T-cell (primary cell): Measurements from ENCODE around the gene TTF2. TPM values are rescaled to one million over a fixed set of nuclear protein-coding genes. Genes with fewer than 3 reads are reported as not detected.
A peak's percentile ranks its signal among the peaks of the same experiment; 100 is the strongest.

Experiments
- ATAC-seq, 4 experiments: fragments of 200-7000 bp in 3 of 4; fragments of 150-1000 bp in 1 of 4; cut with Tn5 transposase; replicated peaks in 1 of 4; 1 replicate in 3 of 4; 2 replicates in 1 of 4; pipeline ENCODE4 v1.10.0; 2021; ENCODE audit warnings: moderate library complexity in 3 of 4, mild to moderate bottlenecking in 2 of 4, moderate number of reproducible peaks in 1 of 4
- CTCF ChIA-PET, 2 donors: fragments of 300-600 bp; sonication (Branson Sonifier 250); formaldehyde crosslinking; loops; one replicate each; lab custom pipeline; 2022; ENCODE audit warnings: antibody characterized with exemption in 2 of 2; lab: Charles Lee
- POLR2A ChIA-PET, 2 donors: fragments of 300-600 bp; sonication (Branson Sonifier 250); formaldehyde crosslinking; loops; one replicate each; lab custom pipeline; 2022; ENCODE audit warnings: antibody characterized with exemption in 2 of 2; lab: Charles Lee
- DNase-seq, 35 experiments: peaks; one replicate each; pipeline versions ENCODE4 v3.0.0 to v3.0.0-alpha.2; 2013 to 2023
- H3K27ac ChIP-seq: one replicate; pipeline ENCODE4 v1.5.1; 2013; ENCODE audit warnings: low read length
- H3K27me3 ChIP-seq, 2 experiments: replicated peaks in 1 of 2; 1 replicate in 1 of 2; 2 replicates in 1 of 2; pipeline versions ENCODE4 v1.6.1 to v1.7.0; 2013; ENCODE audit warnings: low read length in 1 of 2, mixed read lengths in 1 of 2; ENCODE audit not compliant: control insufficient read depth in 2 of 2, insufficient read depth in 2 of 2; ENCODE audit errors: extremely low read depth in 1 of 2
- H3K36me3 ChIP-seq, 2 donors: 1 replicate in 1 of 2; 2 replicates in 1 of 2; pipeline versions ENCODE4 v1.6.1 to v1.7.0; 2013; ENCODE audit warnings: low read length in 1 of 2; ENCODE audit not compliant: control insufficient read depth in 2 of 2, insufficient read depth in 1 of 2; ENCODE audit errors: extremely low read depth in 1 of 2
- H3K4me1 ChIP-seq, 2 experiments: 1 replicate in 1 of 2; 2 replicates in 1 of 2; pipeline versions ENCODE4 v1.6.1 to v1.7.0; 2013; ENCODE audit warnings: low read length in 2 of 2, mixed read lengths in 1 of 2; ENCODE audit not compliant: insufficient read depth in 2 of 2, control insufficient read depth in 1 of 2; ENCODE audit errors: extremely low read depth in 1 of 2
- H3K4me3 ChIP-seq, 2 donors: 1 replicate in 1 of 2; 2 replicates in 1 of 2; pipeline versions ENCODE4 v1.5.1 to v1.7.0; 2013; ENCODE audit warnings: mild to moderate bottlenecking in 2 of 2, low read length in 1 of 2, moderate library complexity in 1 of 2; ENCODE audit not compliant: control insufficient read depth in 1 of 2; ENCODE audit errors: extremely low read depth in 1 of 2
- H3K9me3 ChIP-seq: 2 replicates; pipeline ENCODE4 v1.7.0; 2013
- H3K27ac Mint-ChIP-seq, 2 donors: one replicate each; pipeline ENCODE4 v1.8.0; 2020 to 2021; ENCODE audit warnings: mild to moderate bottlenecking in 2 of 2, mixed read lengths in 2 of 2
- H3K27me3 Mint-ChIP-seq, 2 donors: one replicate each; pipeline ENCODE4 v1.8.0; 2021 to 2022; ENCODE audit warnings: mixed read lengths in 2 of 2
- H3K36me3 Mint-ChIP-seq: one replicate; pipeline ENCODE4 v1.8.0; 2021; ENCODE audit warnings: mixed read lengths
- H3K4me1 Mint-ChIP-seq, 3 donors: one replicate each; pipeline ENCODE4 v1.8.0; 2020 to 2022; ENCODE audit warnings: mixed read lengths in 3 of 3, mild to moderate bottlenecking in 1 of 3
- H3K4me3 Mint-ChIP-seq, 3 donors: one replicate each; pipeline ENCODE4 v1.8.0; 2020 to 2022; ENCODE audit warnings: mild to moderate bottlenecking in 3 of 3, mixed read lengths in 3 of 3, moderate library complexity in 3 of 3
- H3K9me3 Mint-ChIP-seq, 3 donors: one replicate each; pipeline ENCODE4 v1.8.0; 2020 to 2022; ENCODE audit warnings: mixed read lengths in 3 of 3
- WGBS: methylation state at CpG from one replicate; pipeline ENCODE4 v1.1.5; 2013; ENCODE audit warnings: missing lambda C conversion rate; ENCODE audit not compliant: insufficient coverage; 5-methylcytosine and 5-hydroxymethylcytosine counted together
- total RNA-seq, 35 experiments: library from RNA in 6 of 35; stranded (reverse) in 6 of 35; fragments of 120-200 nt in 1 of 35; gene quantifications; one replicate each; pipeline versions ENCODE4 v1.2.1 to v1.2.4 and lab custom pipeline; 2013 to 2026

The TTF2 gene
- total RNA-seq, 5 donors from 2014 or later (not counting 1 experiment from before 2014, with no cell fraction given): 26.7 to 37.1 (median 33.8) TPM

GRCh38 chr1:117120774-117121588 is 60.9 kb downstream of the TTF2 start:
- no peaks in the 10 kb centered on the region for H3K9me3 ChIP-seq
- WGBS: 21% methylated on average over 27 of the region's 29 CpGs
- no peak overlapping the region for H3K27ac ChIP-seq
- H3K36me3 Mint-ChIP-seq: no peaks in the 10 kb centered on the region
- CTCF ChIA-PET: interaction anchor here (0.6 to 2.0 kb wide), 2 partner anchors 8 to 54 kb away, joined by 10 to 17 read pairs; no protein-coding TSS in a partner anchor
- DNase-seq (peak in 7 of 35 experiments; percentile 2 to 36 (median 8)), ATAC-seq (peak in 2 of 4 experiments; percentile 42 to 46)
- no peaks in the 10 kb centered on the region for H3K9me3 Mint-ChIP-seq
- H3K4me3 Mint-ChIP-seq: peak overlapping the region; percentile 80 to 83 (median 80)
- peaks cover 0 to 3% of the 10 kb centered on the region in 2 donors for H3K27me3 Mint-ChIP-seq
- POLR2A ChIA-PET: no interaction called here
- H3K4me1 ChIP-seq: peaks cover 0 to 15% of the 10 kb centered on the region in 2 experiments
- peaks cover 0 to 12% of the 10 kb centered on the region in 2 experiments for H3K27me3 ChIP-seq
- H3K4me3 ChIP-seq: peak overlapping the region; percentile 46 to 88
- H3K36me3 ChIP-seq: no peaks in the 10 kb centered on the region
- H3K4me1 Mint-ChIP-seq: peaks cover 6% of the 10 kb centered on the region in 3 donors
- no peak overlapping the region for H3K27ac Mint-ChIP-seq

GRCh38 chr1:117121589-117122329 is 61.6 kb downstream of the TTF2 start, which contains the start of gene TRIM45:
Gene TRIM45, minus strand, starts transcription at chr1:117121749. Its CDS starts 548 bp downstream, at chr1:117121201.
- DNase-seq (peak; percentile 61 to 88 (median 78)), ATAC-seq (peak; percentile 86 to 90 (median 86))
- Mint-ChIP-seq H3K36me3 (no peaks in the 10 kb centered on the region), H3K4me3 (peak within 1 kb of the TSS; percentile 80 to 85 (median 83)), H3K4me1 (peaks cover 6% of the 10 kb centered on the region in 3 donors), H3K27me3 (peaks cover 0 to 3% of the 10 kb centered on the region in 2 donors), H3K27ac (peak within 1 kb of the TSS in 1 of 2 donors; percentile 9), H3K9me3 (no peaks in the 10 kb centered on the region)
- ChIA-PET POLR2A (interaction anchor here in 1 of 2 donors (0.6 kb wide), 2 partner anchors 11 to 28 kb away, joined by 3 to 7 read pairs; no protein-coding TSS in a partner anchor), CTCF (interaction anchor here in 1 of 2 donors (0.8 to 0.9 kb wide), 4 partner anchors 8 to 632 kb away, joined by 3 to 7 read pairs (median 4); no protein-coding TSS in a partner anchor)
- no peaks in the 10 kb centered on the region for H3K9me3 ChIP-seq
- peaks cover 0 to 15% of the 10 kb centered on the region in 2 experiments for H3K4me1 ChIP-seq
- peaks cover 0 to 15% of the 10 kb centered on the region in 2 experiments for H3K27me3 ChIP-seq
- peak within 1 kb of the TSS; percentile 85 to 88 for H3K4me3 ChIP-seq
- no peaks in the 10 kb centered on the region for H3K36me3 ChIP-seq
- 2% methylated on average over 68 of the region's 71 CpGs for WGBS
- H3K27ac ChIP-seq: no peak within 1 kb of the TSS

DNA sequence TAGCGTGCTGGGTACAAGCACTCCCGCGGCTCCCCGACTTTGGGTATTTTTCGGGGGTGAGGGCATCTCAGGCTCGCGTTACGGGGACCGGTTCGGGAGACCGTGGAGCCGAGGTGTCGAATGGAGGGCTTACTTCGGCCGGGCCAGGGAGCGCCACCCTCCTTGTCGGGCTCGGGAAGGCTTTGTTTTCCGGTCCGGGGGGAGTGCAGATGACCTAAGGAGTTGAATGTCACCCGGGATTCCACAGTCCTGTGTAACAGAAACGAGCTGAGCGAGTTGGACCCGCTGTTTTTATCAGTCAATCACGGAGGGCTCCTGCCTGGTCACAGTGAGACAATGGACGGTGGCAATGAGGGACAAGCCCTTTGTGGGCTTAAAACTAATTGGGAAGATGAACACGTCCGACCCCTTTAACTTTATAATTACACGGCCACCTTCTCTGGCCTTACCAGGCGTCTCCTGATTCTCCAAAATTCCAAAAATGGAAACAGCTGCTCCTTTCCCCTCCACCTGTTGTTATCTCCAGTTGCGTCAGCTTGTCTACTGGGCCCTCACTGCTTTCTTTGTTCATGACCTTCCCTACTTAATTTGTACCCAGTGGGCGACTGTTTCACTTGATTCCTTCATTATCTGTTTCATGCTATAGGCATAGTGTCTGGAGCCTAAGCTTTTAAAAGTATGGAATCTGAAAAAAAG is 62.4 kb downstream of the TTF2 start:
- no peaks in the 10 kb centered on the region for H3K36me3 Mint-ChIP-seq
- no peak overlapping the region for H3K27ac Mint-ChIP-seq
- Histone ChIP-seq H3K27ac (no peak overlapping the region), H3K4me3 (peak overlapping the region; percentile 85 to 88), H3K36me3 (no peaks in the 10 kb centered on the region), H3K9me3 (no peaks in the 10 kb centered on the region), H3K27me3 (peaks cover 0 to 18% of the 10 kb centered on the region in 2 experiments), H3K4me1 (peaks cover 0 to 15% of the 10 kb centered on the region in 2 experiments)
- H3K9me3 Mint-ChIP-seq: no peaks in the 10 kb centered on the region
- WGBS: 44% methylated on average over 30 of the region's 32 CpGs
- DNase-seq: no peak
- POLR2A ChIA-PET: interaction anchor here (0.6 kb wide), 4 partner anchors 12 to 808 kb away, joined by 3 to 7 read pairs (median 5); no protein-coding TSS in a partner anchor
- peaks cover 6% of the 10 kb centered on the region in 3 donors for H3K4me1 Mint-ChIP-seq
- peaks cover 3 to 4% of the 10 kb centered on the region in 2 donors for H3K27me3 Mint-ChIP-seq
- no peak for ATAC-seq
- H3K4me3 Mint-ChIP-seq: peak overlapping the region; percentile 80 to 85 (median 83)
- CTCF ChIA-PET: interaction anchor here in 1 of 2 donors (0.7 to 0.9 kb wide), 5 partner anchors 9 to 632 kb away, joined by 3 to 7 read pairs (median 4); no protein-coding TSS in a partner anchor

DNA sequence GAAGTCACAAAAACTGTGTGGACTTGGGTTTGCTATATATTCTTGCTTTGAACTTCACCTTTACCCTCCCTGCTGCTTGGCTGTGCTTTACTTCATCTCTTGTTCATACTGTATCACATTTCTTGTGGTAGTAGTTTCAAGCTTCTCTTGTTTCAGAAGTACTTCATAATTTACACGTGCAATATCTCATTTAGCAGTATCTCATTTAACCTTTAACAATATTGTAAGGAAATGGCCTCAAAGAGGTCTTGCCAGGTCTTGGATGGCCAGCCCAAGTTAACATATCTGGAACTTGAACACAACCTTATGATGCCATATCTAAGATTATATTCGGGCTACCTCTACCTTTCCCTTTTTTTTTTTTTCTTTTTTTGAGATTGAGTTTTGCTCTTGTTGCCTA is 63.1 kb downstream of the TTF2 start:
- WGBS: 80% methylated on average over 1 of the region's 2 CpGs
- ChIA-PET CTCF (no interaction called here), POLR2A (interaction anchor here in 1 of 2 donors (0.7 kb wide), 1 partner anchor 1205 kb away, joined by 7 read pairs; no protein-coding TSS in a partner anchor)
- peaks cover 6% of the 10 kb centered on the region in 3 donors for H3K4me1 Mint-ChIP-seq
- no peaks in the 10 kb centered on the region for H3K9me3 Mint-ChIP-seq
- no peak for ATAC-seq
- no peaks in the 10 kb centered on the region for H3K9me3 ChIP-seq
- H3K27ac ChIP-seq: no peak overlapping the region
- H3K4me3 ChIP-seq: no peak overlapping the region
- peaks cover 0 to 15% of the 10 kb centered on the region in 2 experiments for H3K4me1 ChIP-seq
- DNase-seq: no peak
- H3K36me3 ChIP-seq: no peaks in the 10 kb centered on the region
- H3K27me3 ChIP-seq: peaks cover 0 to 19% of the 10 kb centered on the region in 2 experiments
- peak overlapping the region in 1 of 3 donors; percentile 83 for H3K4me3 Mint-ChIP-seq
- no peaks in the 10 kb centered on the region for H3K36me3 Mint-ChIP-seq
- H3K27me3 Mint-ChIP-seq: peaks cover 0 to 4% of the 10 kb centered on the region in 2 donors
- H3K27ac Mint-ChIP-seq: no peak overlapping the region

DNA sequence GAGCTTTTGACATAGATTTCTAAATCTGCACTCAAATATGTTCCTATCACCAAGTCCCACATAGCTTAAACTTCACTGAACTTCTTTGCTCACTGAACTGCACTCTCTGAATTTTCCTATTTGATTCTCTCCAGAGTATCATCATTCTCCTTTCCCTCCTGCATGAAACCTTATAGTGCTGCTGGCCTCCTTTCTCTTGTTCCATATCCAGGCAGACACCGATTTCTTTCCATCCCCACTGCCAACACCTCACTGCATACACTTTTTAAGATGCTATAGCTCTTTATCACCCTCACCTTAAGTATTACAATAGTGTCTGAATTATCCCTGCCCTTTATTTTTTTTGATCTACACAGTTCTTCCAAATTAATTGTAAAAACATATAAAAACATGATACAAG is 64.5 kb downstream of the TTF2 start:
- no peak overlapping the region for H3K27ac Mint-ChIP-seq
- 83% methylated on average over 1 of the region's 1 CpG for WGBS
- Histone ChIP-seq H3K36me3 (no peaks in the 10 kb centered on the region), H3K27ac (no peak overlapping the region), H3K4me3 (no peak overlapping the region), H3K4me1 (peaks cover 0 to 15% of the 10 kb centered on the region in 2 experiments), H3K9me3 (no peaks in the 10 kb centered on the region), H3K27me3 (peaks cover 0 to 19% of the 10 kb centered on the region in 2 experiments)
- ATAC-seq: no peak
- CTCF ChIA-PET: interaction anchor here (0.6 to 1.7 kb wide), 4 partner anchors 10 to 550 kb away, joined by 3 to 7 read pairs (median 4); no protein-coding TSS in a partner anchor
- peaks cover 6 to 8% (median 8%) of the 10 kb centered on the region in 3 donors for H3K4me1 Mint-ChIP-seq
- peaks cover 0 to 4% of the 10 kb centered on the region in 2 donors for H3K27me3 Mint-ChIP-seq
- no peak for DNase-seq
- POLR2A ChIA-PET: interaction anchor here in 1 of 2 donors (0.5 kb wide), 1 partner anchor 117 kb away, joined by 4 read pairs; no protein-coding TSS in a partner anchor
- H3K9me3 Mint-ChIP-seq: no peaks in the 10 kb centered on the region
- no peaks in the 10 kb centered on the region for H3K36me3 Mint-ChIP-seq
- no peak overlapping the region for H3K4me3 Mint-ChIP-seq
